Measurements from ENCODE around the gene CDK14.

DNA sequence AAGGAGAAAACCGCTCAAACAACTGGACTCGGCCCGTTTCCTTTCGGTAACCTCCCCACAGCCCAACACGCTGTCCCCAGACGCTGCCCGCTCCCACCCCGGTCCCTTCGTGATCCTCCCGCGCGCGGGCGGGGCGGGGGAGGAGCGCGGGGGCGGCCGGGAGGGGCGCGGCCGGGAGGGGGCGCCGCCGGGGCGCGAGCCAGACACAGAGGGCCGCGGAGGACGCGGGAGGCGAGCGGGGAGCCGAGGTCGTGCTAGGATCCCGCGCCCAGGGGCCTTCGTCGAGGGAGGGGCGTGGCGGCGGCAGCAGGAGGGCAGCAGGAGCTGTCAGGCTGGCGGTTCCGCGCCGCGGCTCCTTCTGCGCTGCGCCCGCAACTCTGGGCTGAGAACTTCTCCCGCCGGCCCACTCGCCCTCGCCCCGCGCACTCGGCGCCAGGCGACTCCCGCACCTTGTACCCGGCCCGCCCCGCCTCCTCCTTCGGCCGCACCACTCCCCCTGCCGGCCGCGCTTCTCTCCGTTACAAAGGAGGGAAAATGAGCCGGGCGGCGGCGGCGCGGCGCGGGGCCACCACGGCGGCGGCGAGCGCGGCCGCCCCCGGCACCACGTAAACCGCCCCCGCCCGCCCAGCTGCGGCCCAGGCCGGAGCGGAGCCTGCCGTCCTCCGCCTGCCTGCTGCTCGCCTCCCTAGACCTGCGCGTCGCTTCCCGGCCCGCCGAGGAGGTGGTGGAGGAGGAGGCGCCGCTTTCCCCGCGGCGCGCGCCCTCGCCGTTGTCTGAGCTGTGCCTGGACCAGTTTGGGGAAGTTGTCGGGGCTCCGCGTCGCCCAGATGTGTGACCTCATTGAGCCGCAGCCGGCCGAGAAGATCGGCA is at the start of gene CDK14:
- TF ChIP-seq, protein P1, sequence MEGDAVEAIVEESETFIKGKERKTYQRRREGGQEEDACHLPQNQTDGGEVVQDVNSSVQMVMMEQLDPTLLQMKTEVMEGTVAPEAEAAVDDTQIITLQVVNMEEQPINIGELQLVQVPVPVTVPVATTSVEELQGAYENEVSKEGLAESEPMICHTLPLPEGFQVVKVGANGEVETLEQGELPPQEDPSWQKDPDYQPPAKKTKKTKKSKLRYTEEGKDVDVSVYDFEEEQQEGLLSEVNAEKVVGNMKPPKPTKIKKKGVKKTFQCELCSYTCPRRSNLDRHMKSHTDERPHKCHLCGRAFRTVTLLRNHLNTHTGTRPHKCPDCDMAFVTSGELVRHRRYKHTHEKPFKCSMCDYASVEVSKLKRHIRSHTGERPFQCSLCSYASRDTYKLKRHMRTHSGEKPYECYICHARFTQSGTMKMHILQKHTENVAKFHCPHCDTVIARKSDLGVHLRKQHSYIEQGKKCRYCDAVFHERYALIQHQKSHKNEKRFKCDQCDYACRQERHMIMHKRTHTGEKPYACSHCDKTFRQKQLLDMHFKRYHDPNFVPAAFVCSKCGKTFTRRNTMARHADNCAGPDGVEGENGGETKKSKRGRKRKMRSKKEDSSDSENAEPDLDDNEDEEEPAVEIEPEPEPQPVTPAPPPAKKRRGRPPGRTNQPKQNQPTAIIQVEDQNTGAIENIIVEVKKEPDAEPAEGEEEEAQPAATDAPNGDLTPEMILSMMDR (IDR thresholded peaks at IDR 0.05) = peak; percentile 46
- no peak for TF ChIP-seq EZH2 (IDR thresholded peaks at IDR 0.05)
